NCI-H1105 (cell line): ENCODE results near the gene ERICH6.
"Not testable (repeated sequence)": the region's sequence is repeated elsewhere in the genome, so short reads cannot be mapped to it uniquely, and the experiment has no call there.

Experiments
- DNase-seq: peaks from one replicate; lab custom pipeline; 2025; lab: John Stamatoyannopoulos, UW

ERICH6 gene

DNA sequence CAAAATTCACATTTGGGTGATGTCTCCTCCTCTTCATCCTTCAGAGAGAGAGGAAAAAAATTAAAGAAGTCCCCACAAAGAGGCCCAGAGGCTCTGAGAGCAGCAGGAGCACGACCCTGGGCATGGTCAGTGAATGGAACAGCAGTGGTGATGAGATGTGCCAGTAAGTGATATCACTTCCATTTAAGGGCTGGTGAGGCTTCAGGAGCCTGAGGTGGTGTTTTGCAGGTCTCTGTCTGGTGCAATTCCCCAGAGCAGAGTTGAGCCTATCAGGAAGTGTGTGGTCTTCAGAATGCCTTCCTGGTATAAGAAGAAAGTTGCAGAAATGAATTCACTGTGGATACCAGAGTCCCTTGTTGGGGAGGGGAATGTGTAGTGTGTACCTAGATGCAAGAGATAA is 21.4 kb downstream of the ERICH6 start:
- no peak for DNase-seq

- no peak for DNase-seq
These were observed 22.7 kb downstream of the ERICH6 start for GRCh38 chr3:150681057-150681456.

GRCh38 chr3:150680562-150680961 is 23.2 kb downstream of the ERICH6 start:
- no peak for DNase-seq

DNA sequence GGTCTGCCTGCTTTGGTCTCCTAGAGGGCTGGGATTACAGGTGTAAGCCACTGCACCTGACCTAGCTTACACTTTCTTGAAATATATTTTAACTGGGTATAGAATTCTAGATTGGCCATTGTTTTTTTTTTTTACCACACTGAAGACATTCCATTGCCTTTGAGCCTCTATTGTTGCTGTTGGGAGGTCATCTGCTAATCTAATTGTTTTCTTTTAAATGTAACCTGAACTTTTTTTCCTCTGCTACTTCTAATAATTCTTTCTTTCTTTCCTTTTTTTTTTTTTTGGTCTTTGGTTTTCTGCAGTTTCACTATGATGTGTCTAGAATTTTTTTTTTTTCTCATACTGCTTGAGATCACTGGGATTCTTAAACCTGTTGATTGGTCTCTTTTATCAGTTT is 28.1 kb downstream of the ERICH6 start:
- DNase-seq: no peak

DNA sequence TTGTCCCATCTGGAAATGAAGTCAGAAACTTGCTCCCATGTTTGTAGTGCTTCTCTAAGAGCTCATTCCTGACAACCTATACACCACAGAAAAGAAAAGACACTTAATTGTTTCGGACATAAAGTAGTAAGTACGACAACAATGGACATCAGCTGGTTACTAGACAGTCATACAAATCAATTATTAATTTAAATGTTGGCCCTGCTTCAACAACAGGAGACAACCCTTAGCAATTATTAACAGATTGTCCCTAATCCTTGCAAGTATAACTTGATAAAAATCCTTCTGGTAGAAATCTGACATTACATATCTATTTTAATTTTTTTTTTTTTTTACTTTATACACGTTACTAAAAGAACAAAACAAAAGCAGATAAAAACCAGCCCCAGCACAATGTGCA is 29.8 kb downstream of the ERICH6 start:
- DNase-seq: no peak

GRCh38 chr3:150666167-150666566 is 37.6 kb downstream of the ERICH6 start:
- DNase-seq: no peak

GRCh38 chr3:150663461-150663860 is 40.3 kb downstream of the ERICH6 start:
- DNase-seq: no peak

DNA sequence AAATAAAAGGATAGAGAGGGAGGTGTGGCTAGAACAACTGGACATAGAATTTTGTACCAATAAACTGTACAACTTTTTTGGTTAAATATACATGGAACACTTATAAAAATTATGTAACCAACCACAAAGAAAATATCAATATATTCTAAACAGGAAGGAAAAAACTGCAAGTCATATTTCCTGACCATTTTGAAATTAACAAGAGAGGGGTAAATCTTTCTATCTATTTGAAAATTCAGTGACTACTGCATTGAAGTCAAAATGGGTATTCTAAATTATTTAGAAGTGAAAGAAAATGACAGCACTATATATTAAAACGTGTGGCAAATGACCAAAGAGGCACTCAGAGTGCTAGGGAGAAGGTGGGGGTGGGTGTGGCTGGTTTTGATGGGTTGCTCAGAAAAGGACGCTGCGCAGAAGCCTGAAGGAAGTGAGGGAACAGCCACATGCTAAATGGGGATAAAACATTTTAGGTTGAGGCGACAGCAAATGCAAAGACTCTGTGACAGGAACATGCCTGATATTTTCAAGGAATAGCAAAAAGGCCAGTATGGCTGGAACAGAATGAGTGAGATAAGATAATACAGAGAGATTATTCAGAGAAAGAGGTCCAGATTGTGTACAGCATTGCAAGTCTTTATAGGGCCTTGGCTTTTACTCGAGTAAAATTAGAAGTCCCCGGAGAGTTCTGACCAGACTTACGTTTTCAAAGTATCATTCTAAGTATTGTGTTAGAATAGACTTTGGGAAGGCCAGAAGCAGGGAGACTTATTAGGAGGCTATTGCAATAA is 41.1 kb downstream of the ERICH6 start:
- DNase-seq: no peak

DNA sequence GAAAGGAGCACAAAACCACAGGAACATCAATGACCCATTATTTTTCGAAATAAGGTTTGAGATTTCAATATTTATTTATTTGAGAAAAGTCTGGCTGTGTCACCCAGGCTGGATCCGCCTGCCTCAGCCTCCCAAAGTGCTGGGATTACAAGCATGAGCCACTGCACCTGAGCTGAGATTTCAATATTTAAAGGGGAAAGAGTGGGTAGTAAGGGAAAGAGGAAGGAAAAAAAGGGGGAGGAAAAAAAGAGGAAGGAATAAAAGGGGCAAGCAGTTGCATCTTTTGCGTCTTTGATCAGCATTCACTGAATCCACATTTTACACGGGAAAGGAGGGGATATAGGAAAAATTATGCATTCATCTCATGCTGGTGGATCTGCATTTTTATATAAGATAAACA is 47.4 kb downstream of the ERICH6 start:
- DNase-seq: no peak

GRCh38 chr3:150653110-150653561 is 50.6 kb downstream of the ERICH6 start:
- DNase-seq: no peak

- DNase-seq: no peak
These were observed 63.5 kb downstream of the ERICH6 start for GRCh38 chr3:150640256-150640655.

DNA sequence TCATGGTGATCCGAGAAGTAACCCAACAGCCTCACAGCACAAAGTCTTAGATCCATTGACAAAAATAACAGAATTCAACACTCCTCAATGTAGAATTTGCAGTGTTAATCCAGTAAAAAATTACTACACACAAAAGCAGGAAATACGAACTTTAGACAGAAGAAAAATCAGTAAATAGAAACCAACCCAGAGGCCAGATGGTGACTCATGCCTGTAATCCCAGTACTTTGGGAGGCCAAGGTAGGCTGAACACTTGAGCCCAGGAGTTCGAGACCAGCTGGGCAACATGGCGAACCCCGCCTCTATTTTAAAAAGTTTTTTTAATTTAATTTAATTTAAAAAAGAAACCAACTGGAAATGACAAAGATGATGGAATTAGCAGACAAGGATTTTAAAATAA is 64.5 kb downstream of the ERICH6 start:
- no peak for DNase-seq

GRCh38 chr3:150636258-150636657 is 67.5 kb downstream of the ERICH6 start:
- DNase-seq: no peak

GRCh38 chr3:150635526-150635925 is 68.2 kb downstream of the ERICH6 start:
- DNase-seq: no peak

GRCh38 chr3:150635076-150635475 is 68.6 kb downstream of the ERICH6 start:
- no peak for DNase-seq

DNA sequence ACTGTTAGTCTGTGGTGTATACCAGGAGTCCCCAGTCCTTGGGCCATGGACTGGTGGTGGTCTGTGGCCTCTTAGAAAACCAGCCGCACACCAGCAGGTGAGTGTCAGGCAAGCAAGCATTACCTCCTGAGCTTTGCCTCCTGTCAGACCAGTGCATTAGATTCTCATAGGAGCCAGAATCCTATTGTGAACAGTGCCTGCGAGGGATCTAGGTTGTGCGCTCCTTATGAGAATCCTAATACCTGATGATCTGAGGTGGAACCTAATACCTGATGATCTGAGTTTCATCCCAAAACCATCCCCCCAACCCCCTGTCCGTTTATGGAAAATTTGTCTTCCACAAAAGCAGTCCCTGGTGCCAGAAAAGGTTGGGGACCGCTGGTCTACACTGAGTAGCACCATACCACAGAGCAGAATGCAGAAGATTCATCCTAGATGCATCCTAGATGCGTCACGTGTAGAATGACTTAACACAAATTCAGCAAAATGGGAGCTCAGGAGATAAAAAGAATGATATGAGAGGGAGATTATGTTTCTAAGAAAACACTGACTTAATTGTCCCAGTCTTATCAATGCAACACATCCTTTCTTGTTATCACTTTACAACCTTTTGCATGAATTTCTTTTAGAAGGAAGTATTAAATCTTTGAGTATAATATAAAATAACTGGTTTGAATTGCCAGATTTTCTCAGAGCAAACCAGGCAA is 72.1 kb downstream of the ERICH6 start:
- no peak for DNase-seq

GRCh38 chr3:150627557-150627956 is 76.2 kb downstream of the ERICH6 start:
- no peak for DNase-seq

DNA sequence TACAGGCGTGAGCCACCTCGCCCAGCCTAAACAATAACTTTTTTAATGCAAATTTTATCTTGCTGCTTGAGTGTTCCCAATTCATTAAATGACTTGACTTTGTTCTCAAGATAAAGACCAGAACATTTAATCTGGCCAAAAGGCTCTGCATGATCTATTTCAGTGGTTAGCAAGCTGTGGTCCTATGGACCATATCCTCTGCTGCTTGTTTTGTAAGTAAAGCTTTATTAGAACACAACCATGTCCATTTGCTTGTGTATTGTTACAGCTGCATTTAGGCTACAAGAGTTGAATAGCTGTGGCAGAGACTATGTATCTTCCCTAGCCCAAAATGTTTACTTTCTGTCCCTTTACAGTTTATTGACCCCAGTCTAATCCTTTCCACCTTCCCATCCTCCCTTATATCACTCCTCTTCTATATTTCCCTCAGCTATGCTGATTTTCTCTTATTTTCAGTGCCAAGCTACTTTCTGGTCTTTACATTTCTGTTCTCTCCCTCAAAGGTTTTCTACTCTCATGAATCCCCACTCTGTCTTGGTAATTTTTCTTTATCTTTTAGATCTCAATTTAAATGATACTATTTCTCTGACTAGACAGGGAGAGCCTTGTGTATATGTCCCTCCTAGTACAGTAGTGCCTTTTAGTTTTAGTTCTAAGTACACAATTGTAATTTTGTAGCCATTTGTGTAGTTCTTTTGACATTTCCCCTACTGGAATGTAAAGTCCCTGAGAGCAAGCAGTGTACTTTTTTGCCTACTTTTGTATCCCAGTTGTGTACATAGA is 77.4 kb downstream of the ERICH6 start:
- DNase-seq: no peak

DNA sequence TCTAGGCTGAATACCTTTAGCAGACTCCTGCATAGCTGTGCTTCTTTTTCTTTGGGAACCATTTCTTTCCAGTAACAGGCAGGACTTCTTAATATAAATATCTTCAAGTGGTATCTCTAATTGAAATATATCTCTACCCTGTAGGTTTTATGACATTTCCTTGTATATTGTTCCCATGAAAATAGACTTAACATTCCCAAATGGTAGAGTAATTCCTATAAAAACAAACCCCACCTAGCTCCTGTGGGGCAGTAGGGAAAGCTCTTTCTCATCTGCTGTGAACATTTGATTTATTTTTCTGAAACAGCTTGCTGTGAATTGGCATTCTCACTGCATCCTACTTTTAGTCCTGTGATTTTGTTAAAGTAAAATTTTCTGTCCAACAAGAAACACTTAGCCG is 79.8 kb downstream of the ERICH6 start:
- no peak for DNase-seq

DNA sequence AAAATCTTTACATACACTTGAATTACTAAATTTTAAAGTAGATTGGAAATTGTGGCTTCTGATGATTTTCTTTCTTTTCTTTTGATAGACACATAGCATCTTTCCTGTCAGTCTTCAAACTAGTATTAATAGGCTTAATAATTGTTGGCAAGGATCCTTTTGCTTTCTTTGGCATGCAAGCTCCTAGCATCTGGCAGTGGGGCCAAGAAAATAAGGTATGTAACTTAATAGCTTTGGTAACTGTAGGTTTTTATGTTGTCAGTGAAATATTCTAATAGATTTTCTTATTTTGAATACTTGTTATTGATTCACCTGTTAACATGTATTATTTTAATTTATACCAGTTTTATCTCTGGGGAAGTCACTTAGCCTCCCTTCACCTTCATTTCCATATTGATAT is 80.8 kb downstream of the ERICH6 start:
- DNase-seq: not testable (repeated sequence)

DNA sequence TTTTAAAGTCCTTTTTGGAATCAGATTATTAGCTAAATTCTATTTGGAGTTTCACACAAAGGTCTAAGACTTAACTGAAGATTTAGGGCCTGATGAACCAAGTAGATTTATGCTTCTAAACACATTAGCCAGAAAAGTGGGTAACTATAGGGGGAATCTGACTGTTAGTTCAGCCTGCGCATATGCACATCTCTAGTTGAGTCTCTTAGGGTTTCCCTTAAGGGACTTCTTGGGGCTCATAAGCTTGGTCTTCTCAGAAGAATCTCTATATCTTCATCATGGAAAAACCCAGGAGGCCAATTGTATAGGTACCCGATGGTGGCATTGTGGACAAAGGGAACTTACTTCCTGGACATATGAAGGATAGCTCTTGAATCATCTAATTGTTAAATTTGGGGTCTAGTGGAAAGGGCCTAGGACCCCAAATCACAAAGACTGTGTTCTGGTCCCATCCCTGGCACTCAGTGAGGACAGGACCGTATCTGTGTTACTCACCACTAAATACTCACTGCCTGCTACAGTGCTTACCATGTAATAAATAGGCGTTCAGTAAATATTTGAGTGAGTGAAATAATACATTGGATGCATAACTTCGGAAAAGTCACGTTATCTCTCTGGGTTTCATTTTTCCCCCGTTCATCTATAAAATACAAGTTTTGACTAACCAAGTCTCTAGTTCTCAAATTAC is 83.6 kb downstream of the ERICH6 start:
- no peak for DNase-seq
